Bronchial epithelial cell (primary cell): ENCODE data around the gene TMEM108. TPM values are rescaled to one million over a fixed set of nuclear protein-coding genes. Genes with fewer than 3 reads are reported as not detected.

Source experiments
- DNase-seq: peaks from one replicate; pipeline ENCODE4 v3.0.0-alpha.2; 2010; ENCODE audit warnings: low read depth
- FAIRE-seq: peaks from 2 replicates; lab custom pipeline; 2011; peaks lifted over from hg19 to GRCh38; lab: Jason Lieb, UNC
- H3K27me3 ChIP-seq: 2 replicates; pipeline ENCODE4 v1.5.1; 2011; ENCODE audit warnings: low read length; ENCODE audit not compliant: control insufficient read depth, insufficient read depth
- H3K36me3 ChIP-seq: 2 replicates; pipeline ENCODE4 v1.5.1; 2011; ENCODE audit warnings: low read length; ENCODE audit not compliant: control insufficient read depth, insufficient read depth
- H3K4me3 ChIP-seq: 2 replicates; pipeline ENCODE4 v1.5.1; 2011; ENCODE audit warnings: mild to moderate bottlenecking, low read depth, low read length, control low read depth
- CTCF ChIP-seq: IDR thresholded peaks from 2 replicates; pipeline ENCODE4 v1.5.1; 2011; ENCODE audit warnings: mild to moderate bottlenecking, moderate library complexity, low read length, control low read depth, inconsistent platforms; ENCODE audit not compliant: insufficient read depth, severe bottlenecking
- total RNA-seq: library from RNA; depleted of rRNA; stranded (reverse); fragments of >200 nt; gene quantifications from 2 replicates; pipeline ENCODE4 v1.2.1, GENCODE V29; 2014

TMEM108 gene
- total RNA-seq, 1 donor from 2014 or later = not detected

DNA sequence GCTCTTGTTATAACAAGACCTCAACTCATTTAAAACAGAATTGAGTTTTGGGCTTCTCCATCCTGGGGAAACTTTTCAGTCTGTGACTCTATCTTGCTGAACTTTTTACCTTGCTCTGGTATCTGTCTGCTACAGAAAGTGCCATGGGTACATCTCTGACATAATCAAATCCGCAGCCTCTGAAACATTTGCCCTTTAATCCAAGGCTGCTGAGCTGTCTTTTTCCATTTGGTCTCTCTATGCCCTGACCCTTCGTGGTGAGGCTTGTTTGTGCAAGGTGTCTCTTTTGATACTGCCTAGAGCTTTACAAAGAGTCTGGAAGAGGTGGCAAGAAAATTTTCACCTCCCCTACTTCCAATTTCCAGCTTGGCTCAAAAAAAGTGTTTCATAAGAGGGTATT lies 11.3 kb downstream of the TMEM108 start:
- FAIRE-seq (peak; percentile 23), DNase-seq (no peak)
- no peak overlapping the region for H3K4me3 ChIP-seq
- H3K27me3 ChIP-seq = no peaks in the 10 kb centered on the region
- no peak for TF ChIP-seq CTCF
- H3K36me3 ChIP-seq = no peaks in the 10 kb centered on the region

- FAIRE-seq = no peak
These were observed 12.7 kb downstream of the TMEM108 start for GRCh38 chr3:133050891-133051290.

DNA sequence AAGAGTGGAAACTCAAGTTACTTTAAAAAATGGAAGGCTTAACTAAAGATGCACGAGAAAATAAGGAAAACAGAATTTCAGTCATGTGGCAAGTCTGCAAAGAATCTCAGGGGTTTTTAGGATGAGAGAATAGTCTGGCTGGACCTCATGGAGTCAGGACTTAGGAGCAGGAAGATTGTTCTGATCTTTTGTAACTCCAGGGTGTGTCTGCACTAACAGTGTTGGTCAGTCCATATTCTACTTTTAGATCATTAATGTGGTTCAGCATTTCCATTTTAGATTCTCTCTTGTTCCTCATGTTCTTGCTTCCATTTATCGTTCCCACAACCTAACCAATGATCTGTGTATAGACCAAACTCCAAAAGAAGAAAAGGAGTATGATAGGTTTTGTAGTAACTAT lies 15.3 kb downstream of the TMEM108 start:
- no peak for TF ChIP-seq CTCF
- Histone ChIP-seq H3K36me3 (no peaks in the 10 kb centered on the region), H3K27me3 (no peaks in the 10 kb centered on the region), H3K4me3 (no peak overlapping the region)
- DNase-seq = no peak
- FAIRE-seq = no peak

More at GRCh38 chr3:133050891-133051290, 12.7 kb downstream of the TMEM108 start:
- TF ChIP-seq CTCF = no peak
- no peaks in the 10 kb centered on the region for H3K36me3 ChIP-seq
- no peaks in the 10 kb centered on the region for H3K27me3 ChIP-seq
- H3K4me3 ChIP-seq = no peak overlapping the region
- no peak for DNase-seq

- Histone ChIP-seq H3K36me3 (no peaks in the 10 kb centered on the region), H3K4me3 (no peak overlapping the region), H3K27me3 (no peaks in the 10 kb centered on the region)
- FAIRE-seq (no peak), DNase-seq (no peak)
- no peak for TF ChIP-seq CTCF
These were observed 16.4 kb downstream of the TMEM108 start for GRCh38 chr3:133054586-133054985.

- no peak overlapping the region for H3K4me3 ChIP-seq
- H3K27me3 ChIP-seq = no peaks in the 10 kb centered on the region
- H3K36me3 ChIP-seq = no peaks in the 10 kb centered on the region
- no peak for DNase-seq
- no peak for TF ChIP-seq CTCF
- no peak for FAIRE-seq
These were observed 17.1 kb downstream of the TMEM108 start for GRCh38 chr3:133055339-133055738.

- TF ChIP-seq CTCF = no peak
- Histone ChIP-seq H3K27me3 (no peaks in the 10 kb centered on the region), H3K36me3 (no peaks in the 10 kb centered on the region), H3K4me3 (no peak overlapping the region)
- no peak for DNase-seq
- no peak for FAIRE-seq
These were observed 20.1 kb downstream of the TMEM108 start for GRCh38 chr3:133058243-133058642.
